GM12891 (cell line): ENCODE results near the gene NBPF1.
"Not testable (repeated sequence)": the region's sequence is repeated elsewhere in the genome, so short reads cannot be mapped to it uniquely, and the experiment has no call there.

ENCODE experiments used
- POLR2A ChIP-seq: IDR thresholded peaks from 2 replicates; pipeline ENCODE4 v1.6.1; 2011; ENCODE audit warnings: low read depth, low read length, control low read depth
- POLR2AphosphoS5 ChIP-seq: IDR thresholded peaks from 2 replicates; pipeline ENCODE4 v1.6.1; 2011; ENCODE audit warnings: low read depth, low read length, control low read depth
- POU2F2 ChIP-seq: IDR thresholded peaks from 2 replicates; pipeline ENCODE4 v1.6.1; 2011; ENCODE audit warnings: low read depth, mild to moderate bottlenecking, control low read depth, low read length, moderate library complexity

- TF ChIP-seq POU2F2, POLR2A, POLR2AphosphoS5: not testable (repeated sequence)
These were observed 6.5 kb downstream of the NBPF1 start for GRCh38 chr1:16606666-16607432.
